ENCODE results near the gene CYTH4. TPM values are rescaled to one million over a fixed set of nuclear protein-coding genes. Genes with fewer than 3 reads are reported as not detected.

The CYTH4 gene
- total RNA-seq, 1 donor from 2014 or later = not detected

GRCh38 chr22:37255558-37256006 lies 26.7 kb upstream of the CYTH4 start:
- no peaks in the 10 kb centered on the region for H3K9me3 Mint-ChIP-seq (ENCODE audit: unreplicated experiment)
- no peak overlapping the region for H3K4me3 Mint-ChIP-seq (ENCODE audit: unreplicated experiment)
- no peak overlapping the region for H3K27ac Mint-ChIP-seq (ENCODE audit: unreplicated experiment)
- no peak for DNase-seq
- no peaks in the 10 kb centered on the region for H3K36me3 Mint-ChIP-seq (ENCODE audit: unreplicated experiment)
- H3K27me3 Mint-ChIP-seq (ENCODE audit: unreplicated experiment) = no peaks in the 10 kb centered on the region
- TF ChIP-seq, protein P1, sequence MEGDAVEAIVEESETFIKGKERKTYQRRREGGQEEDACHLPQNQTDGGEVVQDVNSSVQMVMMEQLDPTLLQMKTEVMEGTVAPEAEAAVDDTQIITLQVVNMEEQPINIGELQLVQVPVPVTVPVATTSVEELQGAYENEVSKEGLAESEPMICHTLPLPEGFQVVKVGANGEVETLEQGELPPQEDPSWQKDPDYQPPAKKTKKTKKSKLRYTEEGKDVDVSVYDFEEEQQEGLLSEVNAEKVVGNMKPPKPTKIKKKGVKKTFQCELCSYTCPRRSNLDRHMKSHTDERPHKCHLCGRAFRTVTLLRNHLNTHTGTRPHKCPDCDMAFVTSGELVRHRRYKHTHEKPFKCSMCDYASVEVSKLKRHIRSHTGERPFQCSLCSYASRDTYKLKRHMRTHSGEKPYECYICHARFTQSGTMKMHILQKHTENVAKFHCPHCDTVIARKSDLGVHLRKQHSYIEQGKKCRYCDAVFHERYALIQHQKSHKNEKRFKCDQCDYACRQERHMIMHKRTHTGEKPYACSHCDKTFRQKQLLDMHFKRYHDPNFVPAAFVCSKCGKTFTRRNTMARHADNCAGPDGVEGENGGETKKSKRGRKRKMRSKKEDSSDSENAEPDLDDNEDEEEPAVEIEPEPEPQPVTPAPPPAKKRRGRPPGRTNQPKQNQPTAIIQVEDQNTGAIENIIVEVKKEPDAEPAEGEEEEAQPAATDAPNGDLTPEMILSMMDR (IDR thresholded peaks at IDR 0.05; ENCODE audit: partially characterized antibody, unreplicated experiment) = no peak
- peaks cover 21% of the 10 kb centered on the region for H3K4me1 Mint-ChIP-seq (ENCODE audit: low read depth, unreplicated experiment)

- H3K4me3 Mint-ChIP-seq (ENCODE audit: unreplicated experiment) = no peak overlapping the region
- TF ChIP-seq, protein P1 (IDR thresholded peaks at IDR 0.05; ENCODE audit: partially characterized antibody, unreplicated experiment) = no peak
- H3K27me3 Mint-ChIP-seq (ENCODE audit: unreplicated experiment) = no peaks in the 10 kb centered on the region
- H3K36me3 Mint-ChIP-seq (ENCODE audit: unreplicated experiment) = no peaks in the 10 kb centered on the region
- H3K4me1 Mint-ChIP-seq (ENCODE audit: low read depth, unreplicated experiment) = peaks cover 26% of the 10 kb centered on the region
- no peak for DNase-seq
- H3K9me3 Mint-ChIP-seq (ENCODE audit: unreplicated experiment) = no peaks in the 10 kb centered on the region
- no peak overlapping the region for H3K27ac Mint-ChIP-seq (ENCODE audit: unreplicated experiment)
Measured at GRCh38 chr22:37256075-37256726, 26.1 kb upstream of the CYTH4 start.

DNA sequence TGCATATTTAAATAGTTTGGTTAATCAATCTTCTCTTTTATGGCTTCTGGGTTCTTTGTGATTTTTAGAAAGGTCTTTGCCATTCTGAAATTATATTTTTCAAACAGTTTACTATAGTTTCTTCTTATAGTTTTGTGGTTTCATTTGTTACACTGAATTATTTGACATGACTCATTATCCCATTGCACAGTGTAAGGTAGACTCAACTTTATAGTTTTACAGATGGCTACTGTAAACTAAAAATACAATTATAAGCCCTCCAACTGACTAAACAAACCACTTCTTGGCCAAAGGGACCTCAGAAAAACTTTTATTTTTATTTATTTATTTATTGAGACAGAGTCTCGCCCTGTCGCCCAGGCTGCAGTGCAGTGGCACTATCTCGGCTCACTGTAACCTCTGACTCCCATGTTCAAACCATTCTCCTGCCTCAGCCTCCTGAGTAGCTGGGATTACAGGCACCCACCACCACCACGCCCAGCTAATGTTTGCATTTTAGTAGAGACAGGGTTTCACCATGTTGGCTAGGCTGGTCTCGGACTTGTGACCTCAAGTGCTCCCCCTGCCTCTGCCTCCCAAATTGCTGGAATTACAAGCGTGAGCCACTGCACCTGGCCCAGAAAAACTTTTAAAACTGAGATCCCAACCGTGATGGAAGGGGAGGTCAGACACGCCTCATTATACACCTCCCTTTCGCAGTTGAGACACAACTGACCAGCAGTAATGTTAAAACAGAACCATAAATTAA lies 24.1 kb upstream of the CYTH4 start:
- peaks cover 26% of the 10 kb centered on the region for H3K4me1 Mint-ChIP-seq (ENCODE audit: low read depth, unreplicated experiment)

DNA sequence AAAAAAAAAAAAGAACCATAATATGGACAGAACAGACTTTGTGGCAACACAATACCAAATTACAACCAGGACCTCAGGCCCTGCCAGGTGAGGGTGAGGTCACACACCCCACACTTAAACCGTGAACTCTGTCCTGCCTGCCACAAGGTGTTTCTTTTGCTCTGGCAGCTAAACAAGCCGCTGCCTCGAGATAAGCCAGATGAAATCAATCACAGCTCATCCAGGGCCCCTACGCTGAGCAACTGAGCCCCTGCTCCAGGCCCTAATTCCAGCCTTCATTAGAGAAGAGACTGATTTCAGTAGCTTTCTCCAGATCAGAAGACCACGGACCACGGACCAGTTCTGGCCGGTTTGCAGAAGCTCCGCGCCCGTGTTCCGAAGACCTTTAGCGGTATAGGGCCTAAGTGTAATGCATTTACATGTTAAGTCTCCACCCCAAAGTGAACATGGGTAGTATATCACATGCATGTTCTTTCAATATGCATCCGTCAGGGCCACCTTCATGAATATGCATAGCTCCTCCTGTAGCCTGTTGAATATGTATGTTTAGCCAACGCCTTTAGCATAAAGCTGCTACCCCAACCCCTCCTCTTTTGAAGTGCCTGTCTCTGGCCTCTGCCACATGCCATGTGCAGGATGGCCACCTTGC lies 23.4 kb upstream of the CYTH4 start:
- H3K9me3 Mint-ChIP-seq (ENCODE audit: unreplicated experiment) = peaks cover 3% of the 10 kb centered on the region
- H3K27ac Mint-ChIP-seq (ENCODE audit: unreplicated experiment) = no peak overlapping the region
- no peaks in the 10 kb centered on the region for H3K36me3 Mint-ChIP-seq (ENCODE audit: unreplicated experiment)
- peaks cover 3% of the 10 kb centered on the region for H3K27me3 Mint-ChIP-seq (ENCODE audit: unreplicated experiment)
- TF ChIP-seq, protein P1 (IDR thresholded peaks at IDR 0.05; ENCODE audit: partially characterized antibody, unreplicated experiment) = no peak
- peaks cover 26% of the 10 kb centered on the region for H3K4me1 Mint-ChIP-seq (ENCODE audit: low read depth, unreplicated experiment)
- DNase-seq = no peak
- no peak overlapping the region for H3K4me3 Mint-ChIP-seq (ENCODE audit: unreplicated experiment)

More for the DNA sequence above, 24.1 kb upstream of the CYTH4 start:
- no peak overlapping the region for H3K4me3 Mint-ChIP-seq (ENCODE audit: unreplicated experiment)
- no peaks in the 10 kb centered on the region for H3K36me3 Mint-ChIP-seq (ENCODE audit: unreplicated experiment)
- TF ChIP-seq, protein P1 (IDR thresholded peaks at IDR 0.05; ENCODE audit: partially characterized antibody, unreplicated experiment) = no peak
- peaks cover 3% of the 10 kb centered on the region for H3K9me3 Mint-ChIP-seq (ENCODE audit: unreplicated experiment)
- peaks cover 3% of the 10 kb centered on the region for H3K27me3 Mint-ChIP-seq (ENCODE audit: unreplicated experiment)
- H3K27ac Mint-ChIP-seq (ENCODE audit: unreplicated experiment) = no peak overlapping the region
- no peak for DNase-seq
